Right hindlimb (tissue), 1 donor: ENCODE results near the gene CLSTN2.

ENCODE experiments used
- DNase-seq: peaks from one replicate; pipeline ENCODE4 v3.0.0-alpha.2; 2018

CLSTN2 gene

DNA sequence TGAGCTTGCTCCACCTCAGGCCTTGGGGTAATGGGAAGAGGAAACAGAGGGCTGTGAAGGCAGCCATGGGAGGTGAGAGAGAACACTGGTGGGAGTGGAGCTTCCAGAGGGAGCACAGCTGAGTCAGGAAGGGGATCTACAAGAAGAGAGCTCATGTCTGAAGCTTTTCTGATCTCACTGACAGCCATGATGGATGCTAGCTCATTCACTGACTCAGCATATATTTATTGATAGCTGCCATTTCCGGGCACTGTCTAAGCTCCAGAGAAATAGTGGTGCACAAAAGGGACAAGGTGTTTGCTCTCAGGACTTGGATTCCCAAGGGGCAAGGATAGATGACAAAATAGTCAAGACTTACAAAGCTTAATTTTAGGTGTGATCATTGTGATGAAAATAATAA lies 218.8 kb downstream of the CLSTN2 start:
- DNase-seq, result no peak

DNA sequence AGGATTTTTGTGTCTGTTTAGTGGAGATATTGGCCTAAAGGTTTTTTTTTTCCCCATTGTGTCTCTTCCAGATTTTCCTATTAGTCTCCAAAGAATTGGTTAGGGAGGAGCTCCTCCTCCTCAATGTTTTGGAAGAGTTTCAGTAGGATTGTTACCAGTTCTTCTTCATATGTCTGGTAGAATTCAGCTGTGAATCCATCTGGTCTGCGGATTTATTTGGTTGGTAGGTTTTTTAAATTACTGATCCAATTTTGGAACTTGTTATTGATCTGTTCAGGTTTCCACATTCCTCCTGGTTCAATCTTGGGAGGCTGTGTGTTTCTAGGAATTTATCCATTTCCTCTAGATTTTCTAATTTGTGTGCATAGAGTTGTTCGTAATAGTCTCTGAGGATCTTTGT lies 222.2 kb downstream of the CLSTN2 start:
- no peak for DNase-seq

DNA sequence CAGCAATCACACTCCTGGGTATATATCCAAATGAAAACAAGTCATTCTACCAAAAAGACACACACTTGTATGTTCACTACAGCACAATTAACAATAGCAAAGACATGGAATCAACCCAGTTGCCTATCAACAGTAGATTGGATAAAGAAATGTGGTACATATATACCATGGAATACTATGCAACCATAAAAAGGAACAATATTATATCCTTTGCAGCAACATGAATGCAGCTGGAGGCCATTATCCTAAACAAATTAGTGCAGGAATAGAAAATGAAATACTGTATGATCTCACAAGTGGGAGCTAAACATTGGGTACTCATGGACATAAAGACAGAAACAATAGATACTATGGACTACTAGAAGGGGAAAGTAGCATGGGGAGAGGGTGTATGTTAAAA lies 224.7 kb downstream of the CLSTN2 start:
- no peak for DNase-seq

DNA sequence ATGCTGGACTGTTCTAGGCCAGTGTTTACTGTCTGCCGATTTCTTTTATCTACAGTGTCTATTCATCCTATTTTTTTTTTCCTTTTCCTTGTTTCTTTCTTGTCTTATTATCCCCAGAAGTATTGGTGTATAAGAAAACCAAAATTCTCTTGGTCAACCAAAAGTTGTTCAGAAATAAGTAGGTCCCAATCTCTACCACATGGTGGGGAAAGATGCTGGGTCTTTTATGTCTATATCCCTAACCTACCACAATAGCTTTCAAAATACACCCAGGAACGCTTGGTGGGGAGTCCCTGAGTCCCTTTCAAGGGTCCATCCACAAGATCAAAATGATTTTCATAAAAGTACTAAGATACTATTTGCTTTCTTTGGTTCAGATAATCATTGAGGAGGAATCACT lies 225.6 kb downstream of the CLSTN2 start:
- DNase-seq, result no peak

DNA sequence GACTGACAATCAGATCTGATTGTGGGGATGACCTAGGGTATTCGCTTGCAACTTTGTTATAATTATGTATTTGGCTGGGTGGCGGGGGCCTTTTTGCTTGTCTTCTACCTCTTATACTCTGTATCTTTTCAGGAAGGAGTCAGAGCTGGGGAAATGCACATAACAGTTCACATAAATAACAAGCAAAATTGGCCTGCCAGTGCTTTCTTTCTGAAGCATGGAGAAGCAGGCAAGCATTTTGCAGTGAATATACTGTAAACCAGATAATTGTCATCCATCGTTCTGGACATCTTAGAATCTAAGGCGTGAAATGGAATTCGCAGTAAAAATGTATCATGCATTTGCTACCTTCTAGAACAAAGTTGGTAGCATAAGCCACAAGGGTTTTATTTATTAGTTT lies 227.6 kb downstream of the CLSTN2 start:
- no peak for DNase-seq

DNA sequence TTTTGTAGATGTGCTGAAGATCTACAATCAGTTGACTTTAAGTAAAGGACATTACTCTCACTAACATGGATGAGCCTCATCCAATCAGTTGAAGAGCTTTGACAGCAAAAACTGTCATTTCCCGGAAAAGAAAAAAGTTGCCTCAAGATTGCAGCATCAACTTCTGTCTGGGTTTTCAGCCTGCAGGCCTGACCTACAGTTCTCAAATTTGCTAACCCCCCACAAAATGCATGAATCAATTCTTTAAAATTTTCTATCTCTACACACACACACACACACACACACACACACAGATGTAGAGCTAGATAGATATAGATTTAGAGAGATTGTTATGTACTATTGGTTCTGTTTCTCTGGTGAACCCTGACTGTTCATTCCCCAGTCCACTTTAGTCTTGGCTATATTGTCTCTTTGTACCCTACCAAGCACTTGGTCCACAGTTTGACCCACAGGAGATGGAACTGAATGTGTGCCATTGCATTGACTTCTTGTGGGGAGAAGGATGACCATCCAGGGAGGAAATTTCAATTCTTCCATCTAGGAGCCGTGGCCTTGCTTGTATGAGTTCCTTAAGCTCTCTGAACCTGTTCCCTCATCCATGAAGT lies 228.3 kb downstream of the CLSTN2 start:
- DNase-seq, result no peak

DNA sequence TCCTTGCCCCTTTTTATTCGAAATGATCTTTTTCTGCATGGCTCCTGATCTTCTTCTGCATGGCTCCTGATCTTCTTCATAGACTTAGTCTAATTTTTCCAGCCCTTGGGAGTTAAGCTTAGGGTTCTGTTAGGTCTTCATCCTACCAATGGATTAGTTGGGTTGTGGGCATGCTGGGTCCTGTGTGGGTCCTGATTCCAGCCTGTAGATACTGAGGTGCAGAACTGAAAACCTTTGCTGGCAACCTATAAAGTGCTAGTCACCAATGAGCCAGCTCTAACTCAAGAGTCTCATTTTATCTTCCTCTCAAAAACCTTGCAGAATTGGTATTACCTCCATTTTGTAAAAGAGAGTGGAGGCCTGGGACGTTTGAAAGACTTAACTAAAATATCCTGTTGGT lies 229.2 kb downstream of the CLSTN2 start:
- no peak for DNase-seq

DNA sequence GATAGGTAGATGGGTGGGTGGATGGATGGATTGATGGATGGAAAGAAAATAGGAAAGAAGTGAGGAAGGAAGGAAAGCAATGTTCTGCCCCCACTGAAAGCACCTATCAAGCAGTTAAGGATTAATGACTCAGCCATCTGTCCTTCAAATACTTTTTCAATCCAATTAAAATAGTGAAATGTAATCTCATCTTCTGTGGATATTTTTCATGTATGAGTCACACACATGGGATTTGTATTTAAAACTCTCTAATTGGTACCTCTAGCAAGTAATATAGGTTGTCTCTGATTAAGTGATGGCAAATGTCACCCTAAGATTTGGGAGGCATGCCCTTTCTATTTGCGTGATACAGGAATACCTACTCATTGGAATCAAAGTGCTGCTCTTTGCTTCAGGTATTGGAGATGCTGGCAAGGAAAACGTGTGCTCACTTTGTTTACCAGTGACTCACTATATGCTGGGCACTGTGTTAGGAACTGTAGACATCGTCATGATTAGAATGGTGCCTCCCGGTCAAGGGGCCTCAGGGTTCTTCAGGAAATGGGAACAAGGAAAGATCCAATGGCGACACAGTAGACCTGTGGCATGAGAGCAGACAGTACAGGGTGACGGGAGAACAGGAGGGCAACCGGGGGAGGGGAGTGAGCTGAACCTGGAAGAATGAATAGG lies 230.1 kb downstream of the CLSTN2 start:
- DNase-seq, result no peak

DNA sequence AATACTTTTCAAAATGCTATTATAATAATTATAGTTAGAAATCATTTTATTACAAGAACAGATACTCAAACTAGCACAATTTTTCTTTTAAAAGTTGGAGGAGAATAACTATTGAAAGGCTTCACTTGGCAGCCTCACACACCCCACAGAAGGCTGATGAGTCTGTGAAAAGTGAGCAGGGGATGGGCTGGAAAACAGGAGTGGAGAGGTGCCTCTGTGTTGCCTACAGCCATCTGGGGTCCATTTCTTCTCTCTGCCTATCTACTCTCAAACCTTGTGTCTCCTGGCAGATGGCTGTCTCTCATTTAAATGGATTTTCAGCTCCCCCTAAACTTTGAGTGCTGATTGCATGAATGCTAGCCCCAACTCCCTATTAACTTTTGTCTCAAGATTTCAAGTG lies 230.8 kb downstream of the CLSTN2 start:
- no peak for DNase-seq

DNA sequence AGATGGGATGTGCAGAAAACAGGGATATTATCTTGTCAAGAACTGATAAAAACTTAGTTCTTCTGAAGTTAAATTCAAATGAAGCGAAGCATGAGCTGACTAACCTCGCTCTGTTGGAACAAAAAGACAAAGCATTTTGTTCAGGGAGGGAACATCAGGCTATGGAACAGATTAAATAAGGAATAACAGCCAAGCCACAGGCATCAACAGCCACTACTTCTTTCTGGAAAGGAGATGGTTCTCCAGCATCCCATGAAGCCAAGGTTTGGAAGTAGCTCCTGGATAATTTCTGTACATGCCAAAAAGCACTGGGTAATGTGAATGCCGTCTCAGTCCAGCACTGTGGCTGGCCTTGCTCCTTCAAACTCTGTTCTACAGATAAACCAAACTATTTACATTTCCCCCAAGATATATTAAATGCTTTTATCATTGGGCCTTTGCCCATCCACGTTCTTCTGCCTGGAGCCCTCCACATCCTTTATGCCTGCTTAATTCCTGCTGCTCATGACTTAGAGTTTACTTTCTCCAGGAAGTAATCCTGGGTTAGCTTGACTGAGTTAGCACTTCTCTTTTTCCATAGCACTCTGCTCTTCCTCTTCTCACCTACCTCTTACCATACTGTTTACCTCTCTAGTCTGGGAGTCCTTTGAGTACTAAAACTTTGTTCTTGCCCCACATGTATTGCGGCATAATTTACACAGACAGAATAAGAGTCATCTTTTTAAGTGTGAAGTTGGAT lies 232.0 kb downstream of the CLSTN2 start:
- DNase-seq, result peak; percentile 27

DNA sequence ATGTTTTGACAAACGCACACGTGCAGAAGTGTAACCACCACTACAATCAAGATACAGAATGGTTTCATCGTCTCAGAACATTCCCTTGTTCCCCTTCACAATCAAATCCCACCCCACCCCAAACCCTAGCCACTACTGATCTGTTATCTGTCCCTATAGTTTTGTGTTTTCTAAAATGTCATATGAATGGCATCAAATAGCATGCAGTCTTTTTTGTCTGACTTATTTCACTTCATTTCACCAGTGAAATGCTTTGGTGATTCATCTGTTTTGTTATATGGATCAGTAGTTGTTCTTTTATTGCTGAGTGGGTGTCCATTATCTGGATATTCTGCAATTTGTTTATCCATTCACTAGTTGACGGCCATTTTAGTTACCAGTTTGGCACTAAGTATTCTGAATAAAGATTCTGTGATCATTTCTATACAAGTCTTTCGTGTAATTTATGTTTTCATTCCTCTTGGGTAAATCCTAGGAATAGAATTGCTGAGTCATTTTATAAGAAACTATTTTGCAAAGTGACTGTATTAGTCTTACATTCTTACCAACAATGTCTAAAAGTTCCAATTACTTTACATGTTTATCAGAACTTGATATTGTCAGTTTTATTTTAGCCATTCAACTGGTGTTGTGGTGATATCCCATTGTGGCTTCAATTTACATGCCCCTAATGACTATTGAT lies 232.8 kb downstream of the CLSTN2 start:
- no peak for DNase-seq

DNA sequence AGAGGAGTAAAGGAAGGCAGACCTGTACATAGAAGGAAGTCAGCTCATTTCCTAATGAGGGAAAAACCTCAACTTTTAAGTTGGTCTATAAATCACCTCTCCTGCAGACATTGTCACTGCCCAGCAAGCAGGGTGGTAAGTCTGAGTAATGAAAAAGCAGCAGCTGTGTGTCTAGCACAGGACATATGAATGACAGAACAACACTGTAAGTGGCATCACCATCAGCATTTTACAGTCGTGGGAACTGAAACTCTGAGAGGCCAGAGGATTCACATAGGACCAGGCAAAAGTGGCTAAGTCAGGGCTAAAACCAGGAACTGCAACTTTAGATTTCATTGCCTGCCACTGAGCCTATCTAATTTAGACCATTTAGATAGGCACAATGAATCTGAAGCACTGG lies 235.6 kb downstream of the CLSTN2 start:
- no peak for DNase-seq

DNA sequence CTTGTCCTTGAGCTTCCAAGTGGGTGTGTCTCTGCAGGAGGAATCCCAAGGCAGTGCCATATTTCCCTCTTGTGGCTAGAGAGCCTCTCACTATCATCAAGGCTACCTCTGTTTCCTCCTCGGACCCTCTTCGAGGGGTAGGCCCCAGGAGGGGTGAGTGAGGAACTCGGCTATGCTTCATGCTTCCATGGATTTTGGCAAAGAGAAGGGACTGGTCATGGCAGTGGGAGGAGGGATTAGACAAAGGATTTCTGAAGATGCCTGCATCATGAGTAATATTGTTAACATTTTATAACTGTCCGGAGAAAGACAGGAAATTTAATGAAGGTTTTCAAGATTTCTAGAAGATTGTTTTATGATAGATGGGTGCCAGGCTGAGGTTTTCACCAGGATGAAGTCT lies 241.5 kb downstream of the CLSTN2 start:
- DNase-seq, result no peak

DNA sequence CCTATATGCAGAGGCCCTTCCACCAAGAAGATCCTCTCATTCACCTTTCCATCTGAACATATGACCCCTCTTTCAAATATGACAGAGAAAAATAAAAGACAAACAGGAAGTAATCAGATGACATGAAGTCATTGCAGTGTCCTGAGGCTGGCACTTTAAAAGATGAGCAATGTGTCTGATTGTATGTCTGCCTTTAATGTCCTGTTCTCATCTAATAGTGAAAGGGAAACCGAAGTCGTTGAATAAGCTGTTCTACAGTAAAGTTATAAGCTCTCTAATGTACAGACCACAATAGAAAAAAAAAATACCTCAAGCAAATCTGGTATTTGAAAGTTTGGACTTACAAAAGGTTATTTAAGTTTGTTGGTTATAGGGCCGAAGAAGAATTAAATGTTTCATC lies 243.0 kb downstream of the CLSTN2 start:
- DNase-seq, result no peak

DNA sequence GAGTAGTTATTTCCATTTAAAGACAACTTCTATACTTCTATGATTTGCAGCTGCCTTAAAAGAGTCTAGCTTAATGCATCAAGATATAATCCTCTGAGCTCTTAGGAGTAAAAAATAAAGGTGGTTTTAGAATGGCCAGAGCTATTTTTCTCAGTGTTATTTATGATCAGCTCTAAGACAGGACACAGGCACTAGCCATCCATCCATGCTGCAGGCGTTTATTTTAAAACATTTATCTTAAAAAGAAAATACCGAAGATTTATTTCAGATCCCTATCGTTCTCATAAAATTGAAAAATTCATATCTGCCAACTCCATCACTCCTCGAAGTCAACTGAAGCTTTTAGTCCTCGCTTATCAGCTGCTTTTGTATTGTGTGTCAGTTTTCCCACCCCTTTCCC lies 243.5 kb downstream of the CLSTN2 start:
- no peak for DNase-seq

DNA sequence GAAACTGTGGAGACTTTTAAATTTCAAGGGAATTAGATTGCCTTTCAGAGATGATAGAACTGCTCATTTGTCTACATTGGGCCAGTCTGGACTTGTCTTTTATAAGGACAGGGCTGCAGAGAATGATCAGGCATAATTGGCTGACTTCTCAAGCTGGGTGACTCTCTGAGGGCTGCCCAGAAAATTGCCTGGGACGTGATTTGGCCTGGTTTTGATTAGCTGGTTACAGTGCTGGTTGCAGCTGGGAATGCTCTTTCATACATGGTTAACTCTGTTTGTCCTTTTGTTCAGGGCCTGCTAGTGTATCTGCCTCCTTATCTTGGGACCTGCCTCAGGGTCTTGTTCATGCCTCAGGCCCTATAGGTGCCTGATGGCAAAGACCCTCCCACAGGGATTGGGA lies 245.6 kb downstream of the CLSTN2 start:
- no peak for DNase-seq

DNA sequence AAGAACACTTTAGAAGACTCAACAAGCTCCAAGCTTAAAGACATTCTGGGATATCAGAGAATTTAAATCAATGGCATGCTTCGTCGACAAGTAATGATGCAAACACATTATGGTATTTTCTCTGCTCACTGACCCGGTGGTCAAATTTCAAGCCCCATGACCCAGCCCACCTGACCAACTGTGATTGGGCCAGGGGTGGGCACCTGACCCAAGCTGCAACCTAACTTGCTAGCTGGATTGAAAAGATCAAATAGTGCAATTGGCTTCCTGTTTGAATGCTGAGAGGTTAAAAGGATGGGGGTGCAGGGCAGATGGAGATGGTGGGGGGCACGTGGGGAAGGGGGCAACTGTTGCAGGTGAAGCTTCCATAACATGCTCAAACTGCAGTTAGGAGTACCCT lies 250.4 kb downstream of the CLSTN2 start:
- no peak for DNase-seq

DNA sequence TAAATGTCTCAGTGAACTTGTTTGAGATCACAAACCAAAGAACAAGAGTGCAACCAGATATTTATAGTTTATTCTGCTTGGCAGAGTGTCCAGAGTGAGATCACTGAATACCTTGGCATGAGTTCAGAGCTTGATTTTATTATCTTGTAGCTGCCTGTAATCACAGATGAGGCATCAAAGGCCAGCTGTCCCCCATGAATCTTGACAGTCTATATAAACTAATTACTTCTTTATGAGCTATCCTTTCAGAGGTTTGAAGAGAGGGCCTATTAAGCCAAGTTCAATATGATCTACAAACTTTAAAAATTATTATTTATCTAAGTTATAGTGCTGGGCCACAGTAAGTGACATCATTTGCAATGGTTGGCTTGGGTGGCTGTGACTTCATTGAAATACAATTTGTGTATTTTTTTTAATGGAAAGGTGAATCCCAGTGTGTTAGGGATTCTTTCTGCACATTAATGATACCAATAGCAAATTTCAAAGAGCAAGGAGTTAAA lies 251.5 kb downstream of the CLSTN2 start:
- peak; percentile 30 for DNase-seq

DNA sequence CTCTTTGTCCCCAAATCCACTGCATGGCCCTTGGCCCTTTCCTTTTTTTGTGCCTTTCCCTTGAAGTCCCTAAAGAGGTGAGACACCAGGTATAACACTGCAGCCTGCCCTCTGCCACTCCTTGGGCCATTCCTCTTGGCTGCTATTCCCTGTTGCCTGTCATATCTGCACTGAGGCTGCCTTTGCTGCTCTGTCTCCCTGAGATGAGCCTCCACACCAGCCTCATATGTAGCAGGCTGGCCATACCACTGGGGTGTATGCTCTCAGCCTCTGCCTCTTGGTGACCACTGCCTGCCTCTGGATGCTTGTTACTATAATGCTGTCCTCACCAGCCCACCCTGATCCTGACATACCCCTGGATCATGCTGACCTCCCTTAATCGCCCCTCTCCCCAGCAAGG lies 252.0 kb downstream of the CLSTN2 start:
- DNase-seq, result no peak

DNA sequence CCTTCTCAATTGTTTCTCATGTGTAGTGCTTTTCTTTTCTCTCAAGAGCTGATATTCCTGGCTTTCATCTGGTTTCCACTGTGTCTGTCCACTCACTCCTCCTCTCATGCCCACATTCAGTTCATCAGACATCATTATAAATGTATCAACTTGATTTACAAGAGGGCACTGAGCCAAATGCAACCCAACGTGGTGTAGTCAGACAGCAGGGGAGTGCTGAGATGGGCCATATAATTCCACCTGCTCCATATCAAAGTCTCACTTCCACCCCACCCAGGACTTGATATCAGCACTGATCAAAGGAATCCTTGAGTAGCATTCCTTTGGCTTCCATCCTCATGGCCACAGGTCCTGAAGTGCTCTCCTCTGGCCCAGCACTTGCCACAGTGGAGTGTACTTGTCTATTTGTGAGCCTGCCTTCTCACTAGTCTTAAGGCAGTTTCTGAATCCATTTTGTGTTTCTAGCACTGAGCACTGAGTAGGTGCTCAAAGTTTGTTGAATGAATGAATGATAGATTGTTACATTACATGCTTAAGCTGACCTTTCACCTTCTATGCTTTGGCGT lies 252.8 kb downstream of the CLSTN2 start:
- no peak for DNase-seq

DNA sequence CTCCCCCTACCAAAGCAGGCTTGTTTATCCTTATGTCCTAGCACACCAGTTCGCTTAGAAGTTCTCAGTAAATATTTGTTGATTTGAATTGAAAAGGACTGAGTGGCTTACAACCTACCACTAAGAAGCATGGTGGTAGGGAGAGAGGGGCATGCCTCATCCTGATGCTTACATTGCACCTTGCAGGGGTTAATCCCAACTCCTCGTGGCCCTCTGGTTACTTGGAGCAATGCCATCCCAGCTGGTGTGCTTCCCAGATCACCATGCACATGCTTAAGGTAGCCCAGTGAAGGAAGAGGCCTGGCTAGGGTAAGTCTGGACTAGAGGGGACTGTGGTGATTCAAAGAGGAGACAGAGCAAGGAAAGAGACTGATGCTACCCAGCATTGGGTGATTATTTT lies 253.3 kb downstream of the CLSTN2 start:
- no peak for DNase-seq

DNA sequence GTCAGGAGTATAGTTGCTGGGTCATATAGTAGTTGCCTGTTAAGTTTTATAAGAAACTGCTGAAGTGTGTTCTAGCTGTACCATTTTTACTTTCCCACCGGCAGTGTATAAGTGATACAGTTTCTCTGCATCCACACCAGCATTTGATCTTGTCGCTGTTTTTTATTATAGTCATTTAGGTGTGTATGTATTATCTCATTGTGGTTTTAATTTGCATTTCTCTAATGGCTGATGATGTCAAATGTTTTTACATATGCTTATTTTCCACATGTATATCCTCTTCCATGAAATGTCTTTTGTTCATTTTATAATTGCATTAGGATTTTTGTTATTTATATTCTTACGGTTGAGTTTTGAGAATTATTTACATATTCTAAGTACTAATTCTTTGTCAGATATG lies 254.3 kb downstream of the CLSTN2 start:
- no peak for DNase-seq

DNA sequence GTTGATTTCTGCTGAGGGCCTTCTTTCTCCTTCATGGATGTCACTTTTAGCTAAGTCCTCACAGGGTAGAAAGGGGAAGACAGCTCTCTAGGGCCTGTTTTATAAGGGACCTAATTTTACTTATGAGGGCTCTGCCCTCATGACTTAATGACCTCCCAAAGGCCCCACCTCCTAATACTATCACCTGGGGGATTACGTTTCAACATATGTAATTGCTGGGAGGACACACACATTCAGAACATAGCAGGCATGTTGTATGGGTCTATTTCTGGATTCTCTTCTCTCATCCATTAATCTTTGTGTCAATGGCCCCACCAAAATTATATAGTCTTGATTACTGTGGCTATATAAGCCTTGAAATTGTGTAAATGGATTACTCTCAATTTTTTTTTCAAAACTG lies 255.0 kb downstream of the CLSTN2 start:
- DNase-seq, result no peak
